Activated CD4-positive, alpha-beta T cell treated with anti-CD3 and anti-CD28 coated beads, Interleukin-2, amount 50 U/mL, for 24 hours (primary cell): ENCODE measurements around the gene CACNA1D.
A peak's percentile ranks its signal among the peaks of the same experiment; 100 is the strongest.

Experiments used
- DNase-seq, 2 donors: peaks; one replicate each; pipeline ENCODE4 v3.0.0-alpha.2; 2020; ENCODE audit warnings: low read depth in 1 of 2, low spot score in 1 of 2

Gene CACNA1D

GRCh38 chr3:53744351-53744750 is 249.9 kb downstream of the CACNA1D start:
- DNase-seq: no peak

- DNase-seq: no peak
Measured at GRCh38 chr3:53747559-53747958, 253.1 kb downstream of the CACNA1D start.

GRCh38 chr3:53748512-53749271 is 254.3 kb downstream of the CACNA1D start:
- no peak for DNase-seq

GRCh38 chr3:53749448-53749847 is 255.0 kb downstream of the CACNA1D start:
- no peak for DNase-seq

GRCh38 chr3:53750253-53751210 is 256.1 kb downstream of the CACNA1D start:
- DNase-seq: no peak

GRCh38 chr3:53753518-53754183 is 259.2 kb downstream of the CACNA1D start:
- peak in 1 of 2 donors; percentile 7 for DNase-seq

- no peak for DNase-seq
Measured at GRCh38 chr3:53754325-53754724, 259.9 kb downstream of the CACNA1D start.

- no peak for DNase-seq
Measured at GRCh38 chr3:53758846-53759245, 264.4 kb downstream of the CACNA1D start.

- no peak for DNase-seq
Measured at GRCh38 chr3:53763353-53763752, 268.9 kb downstream of the CACNA1D start.

- no peak for DNase-seq
Measured at GRCh38 chr3:53764026-53764775, 269.8 kb downstream of the CACNA1D start.

GRCh38 chr3:53765753-53766152 is 271.3 kb downstream of the CACNA1D start:
- DNase-seq: no peak

GRCh38 chr3:53766706-53767105 is 272.3 kb downstream of the CACNA1D start:
- no peak for DNase-seq

- DNase-seq: no peak
Measured at GRCh38 chr3:53768478-53769459, 274.4 kb downstream of the CACNA1D start.

GRCh38 chr3:53772562-53772961 is 278.2 kb downstream of the CACNA1D start:
- no peak for DNase-seq

GRCh38 chr3:53773021-53773436 is 278.6 kb downstream of the CACNA1D start:
- no peak for DNase-seq

GRCh38 chr3:53773611-53774368 is 279.4 kb downstream of the CACNA1D start:
- DNase-seq: no peak

GRCh38 chr3:53774414-53774813 is 280.0 kb downstream of the CACNA1D start:
- no peak for DNase-seq

- no peak for DNase-seq
Measured at GRCh38 chr3:53775018-53775417, 280.6 kb downstream of the CACNA1D start.

GRCh38 chr3:53775834-53776251 is 281.4 kb downstream of the CACNA1D start:
- no peak for DNase-seq
